Measurements from ENCODE around the gene FAAH. TPM values are rescaled to one million over a fixed set of nuclear protein-coding genes. Genes with fewer than 3 reads are reported as not detected.

Gene FAAH
- total RNA-seq: 7.2 and 11.7 TPM in 2 replicates

DNA sequence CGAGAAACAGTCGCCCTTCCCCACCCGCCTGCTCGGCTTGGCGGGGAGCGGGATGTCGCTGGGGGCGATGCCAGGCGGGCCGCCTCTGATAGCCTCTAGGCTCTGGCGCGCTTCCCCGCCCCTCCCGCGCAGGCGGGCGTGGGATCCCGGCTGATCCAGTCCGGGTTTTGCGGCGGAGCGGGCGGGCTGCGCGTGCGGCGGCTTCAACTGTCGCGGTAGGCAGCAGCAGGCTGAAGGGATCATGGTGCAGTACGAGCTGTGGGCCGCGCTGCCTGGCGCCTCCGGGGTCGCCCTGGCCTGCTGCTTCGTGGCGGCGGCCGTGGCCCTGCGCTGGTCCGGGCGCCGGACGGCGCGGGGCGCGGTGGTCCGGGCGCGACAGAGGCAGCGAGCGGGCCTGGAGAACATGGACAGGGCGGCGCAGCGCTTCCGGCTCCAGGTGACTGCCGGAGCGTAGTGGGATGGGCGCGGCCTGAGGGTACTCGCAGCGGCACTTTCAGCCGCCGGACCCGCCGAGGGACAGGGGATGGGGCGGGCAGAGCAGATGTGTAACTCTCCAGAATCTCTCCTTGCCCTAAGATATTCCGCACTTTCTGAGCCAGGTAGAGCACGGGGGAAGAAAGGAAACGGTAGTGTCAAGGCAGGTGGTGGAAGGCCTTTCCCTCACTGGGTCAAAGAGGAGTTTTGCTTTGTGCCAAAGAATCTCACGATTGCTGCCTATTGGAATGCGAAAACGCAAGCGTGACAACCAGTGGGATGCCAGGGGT, at the start of gene FAAH:
TSS of gene FAAH (plus strand) at position 210 of the 764 bp plus-strand sequence. CDS start at position 242, 32 bp downstream.

Other genes starting within 250 kb of the FAAH start
- 19.1 and 28.4 TPM in 2 replicates for gene TSPAN1, start 219.2 kb upstream of the FAAH start, total RNA-seq
- gene P3R3URF, start 217.8 kb upstream of the FAAH start, total RNA-seq: not detected in 2 replicates
- 48.5 and 57.4 TPM in 2 replicates for gene POMGNT1, start 195.9 kb upstream of the FAAH start, total RNA-seq
- gene LURAP1, start 191.0 kb upstream of the FAAH start, total RNA-seq: 3.4 and 5.1 TPM in 2 replicates
- under 0.01 and 0.28 TPM in 2 replicates for gene RAD54L, start 146.6 kb upstream of the FAAH start, total RNA-seq
- gene LRRC41, start 90.7 kb upstream of the FAAH start, total RNA-seq: 75.2 and 75.7 TPM in 2 replicates
- 214 and 239 TPM in 2 replicates for gene UQCRH, start 90.6 kb upstream of the FAAH start, total RNA-seq
- gene NSUN4, start 53.5 kb upstream of the FAAH start, total RNA-seq: 19.8 and 27.1 TPM in 2 replicates
- under 0.01 TPM in 1 of 2 replicates, not detected in the other for gene DMBX1, start 95.5 kb downstream of the FAAH start, total RNA-seq
- not detected in 2 replicates for gene KNCN, start 157.3 kb downstream of the FAAH start, total RNA-seq
- 23.9 and 25.4 TPM in 2 replicates for gene MKNK1, start 210.0 kb downstream of the FAAH start, total RNA-seq
- gene MOB3C, start 222.5 kb downstream of the FAAH start, total RNA-seq: 7.5 and 11.0 TPM in 2 replicates

Data from nasal cavity respiratory epithelium epithelial cell of viscerocranial mucosa (primary cell).